PC-3 (cell line): Measurements from ENCODE around the gene N4BP3. TPM values are rescaled to one million over a fixed set of nuclear protein-coding genes. Genes with fewer than 3 reads are reported as not detected.

Experiments
- ATAC-seq: fragments of 200-7000 bp; cut with Tn5 transposase; 2 replicates; pipeline ENCODE4 v1.9.1; 2020; ENCODE audit warnings: mild to moderate bottlenecking, moderate library complexity
- BruUV-seq: library from RNA; stranded (reverse); fragments of 400-500 nt; replicated peaks from 2 replicates; lab custom pipeline; 2021; lab: Mats Ljungman, UMichigan
- CTCF ChIA-PET: fragments of 300-600 bp; sonication (Branson Sonifier 250); formaldehyde crosslinking; loops from one replicate; lab custom pipeline; 2022; ENCODE audit warnings: antibody characterized with exemption; lab: Charles Lee
- POLR2A ChIA-PET: fragments of 300-600 bp; sonication (Branson Sonifier 250); formaldehyde crosslinking; loops from one replicate; lab custom pipeline; 2022; ENCODE audit warnings: antibody characterized with exemption; ENCODE audit not compliant: unreplicated experiment; lab: Charles Lee
- DNase-seq: peaks from one replicate; pipeline ENCODE4 v3.0.0-alpha.2; 2015
- H2AFZ ChIP-seq: fragments of 300-600 bp; sonication (generic); 2 replicates; pipeline ENCODE4 v1.6.0; 2016; ENCODE audit warnings: antibody characterized with exemption, low read length
- H3F3A ChIP-seq: fragments of 300-600 bp; sonication (generic); one replicate; pipeline ENCODE4 v1.6.0; 2017; ENCODE audit warnings: antibody characterized with exemption, low read length, control low read depth, mild to moderate bottlenecking; ENCODE audit not compliant: unreplicated experiment
- H3K27ac ChIP-seq: fragments of 300-600 bp; sonication (generic); 2 replicates; pipeline ENCODE4 v1.5.1; 2016; ENCODE audit warnings: mild to moderate bottlenecking, low read length
- H3K27me3 ChIP-seq: fragments of 300-600 bp; sonication (generic); 2 replicates; pipeline ENCODE4 v1.6.1; 2016; ENCODE audit warnings: low read length, mixed read lengths
- H3K36me3 ChIP-seq: fragments of 300-600 bp; sonication (generic); 2 replicates; pipeline ENCODE4 v1.6.1; 2016; ENCODE audit warnings: low read depth, mixed run types, low read length, mixed read lengths
- H3K4me1 ChIP-seq: fragments of 300-600 bp; sonication (generic); 2 replicates; pipeline ENCODE4 v1.5.1; 2016; ENCODE audit warnings: low read length; ENCODE audit not compliant: insufficient read depth
- H3K4me2 ChIP-seq: fragments of 300-600 bp; sonication (generic); 2 replicates; pipeline ENCODE4 v1.6.0; 2016; ENCODE audit warnings: low read length
- H3K4me3 ChIP-seq: fragments of 300-600 bp; sonication (generic); 2 replicates; pipeline ENCODE4 v1.5.1; 2016; ENCODE audit warnings: mild to moderate bottlenecking, low read length, mixed read lengths
- H3K79me2 ChIP-seq: fragments of 300-600 bp; sonication (generic); 2 replicates; pipeline ENCODE4 v1.6.1; 2017; ENCODE audit warnings: low read length, mixed read lengths
- H3K9ac ChIP-seq: fragments of 300-600 bp; sonication (generic); 2 replicates; pipeline ENCODE4 v1.6.0; 2016; ENCODE audit warnings: mild to moderate bottlenecking, low read length
- H3K9me2 ChIP-seq: fragments of 300-600 bp; sonication (generic); replicated peaks from 2 replicates; pipeline ENCODE4 v1.6.1; 2016; ENCODE audit warnings: mixed run types, low read length, mixed read lengths
- H3K9me3 ChIP-seq: fragments of 300-600 bp; sonication (generic); 2 replicates; pipeline ENCODE4 v1.6.1; 2016; ENCODE audit warnings: low read length, mixed read lengths
- H4K20me1 ChIP-seq: fragments of 300-600 bp; sonication (generic); 2 replicates; pipeline ENCODE4 v1.6.1; 2016; ENCODE audit warnings: low read length, mixed read lengths
- EZH2 ChIP-seq: fragments of 300-600 bp; sonication (generic); IDR thresholded peaks from one replicate; pipeline ENCODE4 v1.6.1; 2017; ENCODE audit warnings: antibody characterized with exemption, mild to moderate bottlenecking, low read length; ENCODE audit not compliant: unreplicated experiment
- EZH2phosphoT487 ChIP-seq: fragments of 300-600 bp; sonication (generic); IDR thresholded peaks from 2 replicates; pipeline ENCODE4 v1.6.1; 2018; ENCODE audit warnings: mild to moderate bottlenecking, antibody characterized with exemption, low read length, borderline replicate concordance
- intact Hi-C: fragments of 100-400 bp; cut with micrococcal nuclease; formaldehyde crosslinking; loops from 2 replicates; pipeline ENCODE4 v1.9.0; 2023
- total RNA-seq: library from RNA; depleted of rRNA; stranded (reverse); fragments of >200 nt; gene quantifications from 2 replicates; pipeline ENCODE4 v1.2.3, GENCODE V29; 2014
- TF ChIP-seq, protein P1 (sequence below): fragments of 300-600 bp; sonication (generic); conservative IDR thresholded peaks from 2 replicates; pipeline ENCODE4 v1.5.1; 2017; ENCODE audit warnings: antibody characterized with exemption, low read depth, mild to moderate bottlenecking, low read length

N4BP3 gene
- total RNA-seq, 1 experiment from 2014 or later, result 0.36 TPM

DNA sequence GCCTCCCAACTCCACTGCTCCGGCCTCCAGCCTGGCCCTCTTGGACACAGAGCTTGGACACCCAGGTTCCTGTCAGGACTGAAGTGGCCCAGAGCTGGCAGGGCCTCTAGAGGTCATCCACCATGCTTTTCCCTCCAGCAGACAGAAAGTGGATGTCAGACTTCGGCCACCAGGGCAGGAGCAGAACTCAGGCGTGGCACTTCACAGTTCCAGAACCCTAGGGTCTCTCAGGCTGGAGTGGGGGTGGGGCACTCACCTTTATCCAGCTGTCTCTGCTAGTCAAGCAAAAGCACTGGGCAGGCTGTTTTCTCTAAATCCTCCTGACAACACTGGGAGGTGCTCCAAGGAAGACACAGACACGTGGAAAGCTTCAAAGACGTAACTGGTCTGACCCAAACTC is 35.6 kb upstream of the N4BP3 start:
- H3K9ac ChIP-seq, result no peak overlapping the region
- TF ChIP-seq EZH2 (no peak), EZH2phosphoT487 (no peak)
- TF ChIP-seq, protein P1, sequence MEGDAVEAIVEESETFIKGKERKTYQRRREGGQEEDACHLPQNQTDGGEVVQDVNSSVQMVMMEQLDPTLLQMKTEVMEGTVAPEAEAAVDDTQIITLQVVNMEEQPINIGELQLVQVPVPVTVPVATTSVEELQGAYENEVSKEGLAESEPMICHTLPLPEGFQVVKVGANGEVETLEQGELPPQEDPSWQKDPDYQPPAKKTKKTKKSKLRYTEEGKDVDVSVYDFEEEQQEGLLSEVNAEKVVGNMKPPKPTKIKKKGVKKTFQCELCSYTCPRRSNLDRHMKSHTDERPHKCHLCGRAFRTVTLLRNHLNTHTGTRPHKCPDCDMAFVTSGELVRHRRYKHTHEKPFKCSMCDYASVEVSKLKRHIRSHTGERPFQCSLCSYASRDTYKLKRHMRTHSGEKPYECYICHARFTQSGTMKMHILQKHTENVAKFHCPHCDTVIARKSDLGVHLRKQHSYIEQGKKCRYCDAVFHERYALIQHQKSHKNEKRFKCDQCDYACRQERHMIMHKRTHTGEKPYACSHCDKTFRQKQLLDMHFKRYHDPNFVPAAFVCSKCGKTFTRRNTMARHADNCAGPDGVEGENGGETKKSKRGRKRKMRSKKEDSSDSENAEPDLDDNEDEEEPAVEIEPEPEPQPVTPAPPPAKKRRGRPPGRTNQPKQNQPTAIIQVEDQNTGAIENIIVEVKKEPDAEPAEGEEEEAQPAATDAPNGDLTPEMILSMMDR, result no peak
- H3K27me3 ChIP-seq, result peaks cover 41% of the 10 kb centered on the region
- ChIA-PET POLR2A (no interaction called here), CTCF (interaction anchor here (1.2 kb wide), 1 partner anchor 43 kb away, joined by 7 read pairs; no protein-coding TSS in a partner anchor)
- peaks cover 12% of the 10 kb centered on the region for H3K4me1 ChIP-seq
- no peaks in the 10 kb centered on the region for H4K20me1 ChIP-seq
- no peak overlapping the region for H3K27ac ChIP-seq
- no peak overlapping the region for H3K4me3 ChIP-seq
- no peaks in the 10 kb centered on the region for H3K9me3 ChIP-seq
- no peaks in the 10 kb centered on the region for H3K79me2 ChIP-seq
- intact Hi-C loops, result no loop called here
- H3K36me3 ChIP-seq, result no peaks in the 10 kb centered on the region
- ATAC-seq, result no peak; the same call in 1 of the 2 replicates
- DNase-seq, result no peak
- peaks cover 5% of the 10 kb centered on the region for H3F3A ChIP-seq
- BruUV-seq, result no TSS peak
- no peak overlapping the region for H3K4me2 ChIP-seq
- no peaks in the 10 kb centered on the region for H3K9me2 ChIP-seq
- no peak overlapping the region for H2AFZ ChIP-seq

DNA sequence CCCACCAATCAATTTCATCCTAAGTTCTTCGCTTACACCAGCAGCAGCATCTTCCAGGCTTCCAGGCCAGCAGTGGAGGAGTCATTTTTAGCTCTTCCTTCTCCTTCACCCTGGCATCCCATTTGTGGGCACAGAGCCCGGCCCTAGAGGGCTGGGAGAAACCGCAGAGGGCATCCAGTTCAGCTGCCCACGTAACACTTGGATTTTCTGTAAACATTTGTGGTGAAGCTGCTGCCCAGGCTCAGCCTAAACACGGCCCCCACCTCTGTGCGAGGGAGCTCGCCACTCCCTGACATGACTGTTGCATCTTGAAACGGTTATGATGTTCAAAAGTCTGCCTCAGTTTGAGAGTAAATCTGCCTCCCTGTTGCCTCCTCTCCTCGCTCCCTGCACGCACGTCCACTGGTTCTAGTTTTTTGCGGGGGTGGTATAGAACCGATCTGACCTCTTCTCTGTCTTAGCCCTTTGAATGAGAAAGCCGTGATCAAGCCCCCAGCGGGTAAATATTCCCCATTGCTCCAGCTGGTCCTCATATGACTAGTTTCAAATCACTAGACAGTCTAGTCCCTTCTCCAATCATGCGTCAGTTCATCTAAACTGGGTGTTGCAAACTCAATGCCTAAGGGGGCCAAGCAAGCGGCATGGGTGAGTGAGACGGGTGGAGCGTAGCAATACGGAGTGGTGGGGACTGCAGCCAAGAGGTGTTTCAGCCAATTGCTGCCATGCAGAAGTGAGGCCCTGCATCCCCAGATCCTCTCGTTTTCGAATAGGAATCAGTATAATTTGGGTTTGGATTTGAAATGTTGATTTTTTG is 34.9 kb upstream of the N4BP3 start:
- peaks cover 13% of the 10 kb centered on the region for H3K4me1 ChIP-seq
- H3K4me3 ChIP-seq, result no peak overlapping the region
- no peaks in the 10 kb centered on the region for H3K9me3 ChIP-seq
- H3K27me3 ChIP-seq, result peaks cover 34% of the 10 kb centered on the region
- ChIA-PET CTCF (interaction anchor here (1.2 kb wide), 1 partner anchor 43 kb away, joined by 7 read pairs; no protein-coding TSS in a partner anchor), POLR2A (no interaction called here)
- no peaks in the 10 kb centered on the region for H3K79me2 ChIP-seq
- peak overlapping the region; percentile 14; the same call in 1 of the 2 replicates for H3K27ac ChIP-seq
- H3K4me2 ChIP-seq, result peak overlapping the region; percentile 25
- H3K36me3 ChIP-seq, result no peaks in the 10 kb centered on the region
- intact Hi-C loops, result no loop called here
- H4K20me1 ChIP-seq, result no peaks in the 10 kb centered on the region
- TF ChIP-seq, protein P1, result no peak
- TF ChIP-seq EZH2phosphoT487 (no peak), EZH2 (no peak)
- no peak overlapping the region for H2AFZ ChIP-seq
- peak; percentile 72 for ATAC-seq
- peaks cover 5% of the 10 kb centered on the region for H3F3A ChIP-seq
- DNase-seq, result peak; percentile 98
- no peak overlapping the region for H3K9ac ChIP-seq
- no peaks in the 10 kb centered on the region for H3K9me2 ChIP-seq
- BruUV-seq, result no TSS peak

DNA sequence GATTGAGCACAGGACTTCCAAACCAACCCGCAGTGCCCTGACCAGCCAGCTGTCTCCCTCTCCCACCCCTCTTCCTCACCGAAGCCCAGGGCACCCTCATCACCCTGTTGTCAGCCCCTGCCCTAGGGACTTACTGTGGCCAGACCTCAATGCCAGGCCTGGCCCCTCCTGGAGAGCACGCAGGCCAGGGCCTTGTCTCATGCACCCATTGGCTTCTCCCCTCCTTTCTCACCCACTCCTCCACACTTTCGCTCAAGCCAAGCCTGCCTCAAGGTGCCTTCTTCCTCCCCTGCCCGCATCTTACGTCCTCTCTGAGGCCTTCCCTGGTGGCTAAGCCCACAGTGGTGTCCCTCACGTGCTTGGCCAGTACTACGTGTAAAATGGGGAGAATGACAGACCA is 33.3 kb upstream of the N4BP3 start:
- CTCF ChIA-PET, result no interaction called here
- BruUV-seq, result no TSS peak
- POLR2A ChIA-PET, result no interaction called here

More for the DNA sequence above, 33.3 kb upstream of the N4BP3 start:
- no peaks in the 10 kb centered on the region for H3K9me2 ChIP-seq
- H3K9me3 ChIP-seq, result no peaks in the 10 kb centered on the region
- H3K4me2 ChIP-seq, result no peak overlapping the region
- no peak overlapping the region for H2AFZ ChIP-seq
- intact Hi-C loops, result no loop called here
- no peak for DNase-seq
- ATAC-seq, result no peak
- no peaks in the 10 kb centered on the region for H3K79me2 ChIP-seq
- peaks cover 22% of the 10 kb centered on the region for H3K27me3 ChIP-seq
- H3K27ac ChIP-seq, result no peak overlapping the region
- no peak overlapping the region for H3K4me3 ChIP-seq
- H3K9ac ChIP-seq, result no peak overlapping the region
- peaks cover 22% of the 10 kb centered on the region for H3K4me1 ChIP-seq
- H3F3A ChIP-seq, result peaks cover 5% of the 10 kb centered on the region
- TF ChIP-seq EZH2 (no peak), EZH2phosphoT487 (no peak)
- TF ChIP-seq, protein P1, result no peak
- H3K36me3 ChIP-seq, result no peaks in the 10 kb centered on the region
- H4K20me1 ChIP-seq, result no peaks in the 10 kb centered on the region
